GM23248 (cell line): ENCODE measurements around the gene PIP5K1B. TPM values are rescaled to one million over a fixed set of nuclear protein-coding genes. Genes with fewer than 3 reads are reported as not detected.

Source experiments
- DNase-seq: peaks from one replicate; pipeline ENCODE4 v3.0.0-alpha.2; 2015
- H2AFZ ChIP-seq: fragments of 200-600 bp; sonication (generic); 2 replicates; pipeline ENCODE4 v1.6.1; 2016; ENCODE audit warnings: antibody characterized with exemption
- H3F3A ChIP-seq: fragments of 200-600 bp; sonication (generic); 2 replicates; pipeline ENCODE4 v1.6.1; 2016; ENCODE audit warnings: mild to moderate bottlenecking, antibody characterized with exemption, mixed run types; ENCODE audit not compliant: insufficient read depth
- H3K27ac ChIP-seq: fragments of 200-600 bp; sonication (generic); 2 replicates; pipeline ENCODE4 v1.5.1; 2016; ENCODE audit warnings: mild to moderate bottlenecking
- H3K27me3 ChIP-seq: fragments of 200-600 bp; sonication (generic); replicated peaks from 2 replicates; pipeline ENCODE4 v1.6.1; 2016; ENCODE audit warnings: mild to moderate bottlenecking; ENCODE audit not compliant: insufficient read depth
- H3K36me3 ChIP-seq: fragments of 200-600 bp; sonication (generic); 2 replicates; pipeline ENCODE4 v1.6.1; 2016; ENCODE audit warnings: low read depth, mild to moderate bottlenecking
- H3K4me1 ChIP-seq: fragments of 200-600 bp; sonication (generic); 2 replicates; pipeline ENCODE4 v1.6.1; 2016; ENCODE audit warnings: mild to moderate bottlenecking; ENCODE audit not compliant: insufficient read depth
- H3K4me2 ChIP-seq: fragments of 200-600 bp; sonication (generic); one replicate; pipeline ENCODE4 v1.6.1; 2016; ENCODE audit warnings: mild to moderate bottlenecking; ENCODE audit not compliant: unreplicated experiment
- H3K4me3 ChIP-seq: fragments of 200-600 bp; sonication (generic); 2 replicates; pipeline ENCODE4 v1.5.1; 2016; ENCODE audit warnings: mild to moderate bottlenecking
- H3K79me2 ChIP-seq: fragments of 200-600 bp; sonication (generic); 2 replicates; pipeline ENCODE4 v1.6.1; 2016; ENCODE audit warnings: mild to moderate bottlenecking; ENCODE audit not compliant: insufficient read depth
- H3K9ac ChIP-seq: fragments of 200-600 bp; sonication (generic); 2 replicates; pipeline ENCODE4 v1.6.1; 2016; ENCODE audit warnings: mild to moderate bottlenecking
- H3K9me2 ChIP-seq: fragments of 200-600 bp; sonication (generic); 2 replicates; pipeline ENCODE4 v1.6.1; 2016; ENCODE audit warnings: mixed run types, mild to moderate bottlenecking, moderate library complexity; ENCODE audit not compliant: insufficient read depth
- H3K9me3 ChIP-seq: fragments of 200-600 bp; sonication (generic); one replicate; pipeline ENCODE4 v1.6.1; 2017; ENCODE audit warnings: low read depth
- H4K20me1 ChIP-seq: fragments of 200-600 bp; sonication (generic); 2 replicates; pipeline ENCODE4 v1.6.0; 2016; ENCODE audit not compliant: insufficient read depth
- EZH2 ChIP-seq: fragments of 200-600 bp; sonication (generic); IDR thresholded peaks from 2 replicates; pipeline ENCODE4 v1.6.1; 2018; ENCODE audit warnings: antibody characterized with exemption, mild to moderate bottlenecking; ENCODE audit not compliant: insufficient read depth, poor library complexity, severe bottlenecking
- EZH2phosphoT487 ChIP-seq: fragments of 200-600 bp; sonication (generic); IDR thresholded peaks from 2 replicates; pipeline ENCODE4 v1.6.1; 2018; ENCODE audit warnings: antibody characterized with exemption, moderate library complexity, mild to moderate bottlenecking, low read depth; ENCODE audit not compliant: insufficient read depth
- WGBS, 2 experiments: methylation state at CpG; one replicate each; pipeline ENCODE4 v1.1.6; 2015 to 2017; ENCODE audit warnings: low lambda C conversion rate in 2 of 2, low coverage in 1 of 2; ENCODE audit errors: missing lambda C conversion rate in 2 of 2; 5-methylcytosine and 5-hydroxymethylcytosine counted together
- in situ Hi-C: fragments of 300-500 bp; cut with MboI; formaldehyde crosslinking; loops from 2 replicates; pipeline ENCODE4 v1.15.0; 2020
- polyA plus RNA-seq: library from polyadenylated mRNA; unstranded; fragments of >200 nt; fragmentation: Nextera tagmentation; extraction: Ambion mirVana; gene quantifications from 2 replicates; pipeline ENCODE4 v1.2.1, GENCODE V29; 2016
- total RNA-seq: library from RNA; depleted of rRNA; stranded (reverse); fragments of >200 nt; shearing (Covaris generic); gene quantifications from 2 replicates; pipeline ENCODE4 v1.2.3, GENCODE V29; 2014

PIP5K1B gene
- total and polyA plus RNA-seq, 2 experiments from 2014 or later, result not detected

- Histone ChIP-seq H3K36me3 (no peaks in the 10 kb centered on the region), H3K9ac (no peak overlapping the region), H3K27me3 (peaks cover 7% of the 10 kb centered on the region), H3K9me3 (no peaks in the 10 kb centered on the region), H3K27ac (no peak overlapping the region), H2AFZ (no peak overlapping the region), H3K4me3 (no peak overlapping the region), H3K79me2 (no peaks in the 10 kb centered on the region), H3F3A (no peaks in the 10 kb centered on the region), H3K9me2 (no peaks in the 10 kb centered on the region), H3K4me1 (no peaks in the 10 kb centered on the region), H4K20me1 (no peaks in the 10 kb centered on the region), H3K4me2 (no peak overlapping the region)
- DNase-seq, result no peak
- 36 to 38% methylated on average over 1 of the region's 1 CpG for WGBS, 2 experiments
- in situ Hi-C loops, result no loop called here
- TF ChIP-seq EZH2phosphoT487 (no peak), EZH2 (no peak)
Measured at GRCh38 chr9:68798423-68798822, 93.4 kb downstream of the PIP5K1B start.

GRCh38 chr9:68800836-68801235, 95.8 kb downstream of the PIP5K1B start:
- Histone ChIP-seq H3K9ac (no peak overlapping the region), H3K36me3 (no peaks in the 10 kb centered on the region), H3K4me2 (no peak overlapping the region), H3K4me3 (no peak overlapping the region), H4K20me1 (no peaks in the 10 kb centered on the region), H3F3A (no peaks in the 10 kb centered on the region), H3K4me1 (no peaks in the 10 kb centered on the region), H3K79me2 (no peaks in the 10 kb centered on the region), H3K9me2 (no peaks in the 10 kb centered on the region), H3K27me3 (peaks cover 9% of the 10 kb centered on the region; the same call in 1 of the 2 replicates), H3K9me3 (no peaks in the 10 kb centered on the region), H3K27ac (no peak overlapping the region), H2AFZ (no peak overlapping the region)
- no peak for TF ChIP-seq EZH2phosphoT487
- no peak for TF ChIP-seq EZH2
- 11 to 16% methylated on average over 2 of the region's 2 CpGs for WGBS, 2 experiments
- no peak for DNase-seq
- in situ Hi-C loops, result loop anchor here (10.0 kb wide), 1 partner anchor 56 kb away; no protein-coding TSS in a partner anchor

- H3K36me3 ChIP-seq, result no peaks in the 10 kb centered on the region
- no peak overlapping the region for H3K27ac ChIP-seq
- H3K4me3 ChIP-seq, result no peak overlapping the region
- no peak overlapping the region for H3K9ac ChIP-seq
- no peaks in the 10 kb centered on the region for H3K9me3 ChIP-seq
- no peak for TF ChIP-seq EZH2
- no peak for TF ChIP-seq EZH2phosphoT487
- no peaks in the 10 kb centered on the region for H3K79me2 ChIP-seq
- in situ Hi-C loops, result loop anchor here (10.0 kb wide), 1 partner anchor 58 kb away; no protein-coding TSS in a partner anchor
- no peaks in the 10 kb centered on the region for H3K4me1 ChIP-seq
- H2AFZ ChIP-seq, result no peak overlapping the region
- DNase-seq, result no peak
- WGBS, 2 experiments, result 25 to 30% methylated on average over 6 of the region's 6 CpGs
- H3F3A ChIP-seq, result no peaks in the 10 kb centered on the region
- no peaks in the 10 kb centered on the region for H4K20me1 ChIP-seq
- no peaks in the 10 kb centered on the region for H3K9me2 ChIP-seq
- H3K27me3 ChIP-seq, result peaks cover 9% of the 10 kb centered on the region; the same call in 1 of the 2 replicates
- no peak overlapping the region for H3K4me2 ChIP-seq
Measured at GRCh38 chr9:68802525-68803015, 97.5 kb downstream of the PIP5K1B start.

GRCh38 chr9:68804911-68805889, 100.2 kb downstream of the PIP5K1B start:
- Histone ChIP-seq H3K4me2 (no peak overlapping the region), H3F3A (no peaks in the 10 kb centered on the region), H3K4me1 (no peaks in the 10 kb centered on the region), H3K4me3 (no peak overlapping the region), H3K79me2 (no peaks in the 10 kb centered on the region), H4K20me1 (no peaks in the 10 kb centered on the region), H3K27me3 (peaks cover 17% of the 10 kb centered on the region), H3K27ac (no peak overlapping the region), H3K9me3 (no peaks in the 10 kb centered on the region), H3K9ac (no peak overlapping the region), H3K9me2 (no peaks in the 10 kb centered on the region), H2AFZ (no peak overlapping the region), H3K36me3 (no peaks in the 10 kb centered on the region)
- 28 to 31% methylated on average over 11 of the region's 11 CpGs for WGBS, 2 experiments
- in situ Hi-C loops, result loop anchor here (10.0 kb wide), 1 partner anchor 60 kb away; no protein-coding TSS in a partner anchor
- DNase-seq, result no peak
- TF ChIP-seq EZH2phosphoT487 (no peak), EZH2 (no peak)
